ENCODE results near the gene AMN.
"Not testable (repeated sequence)": the region's sequence is repeated elsewhere in the genome, so short reads cannot be mapped to it uniquely, and the experiment has no call there.

AMN gene

DNA sequence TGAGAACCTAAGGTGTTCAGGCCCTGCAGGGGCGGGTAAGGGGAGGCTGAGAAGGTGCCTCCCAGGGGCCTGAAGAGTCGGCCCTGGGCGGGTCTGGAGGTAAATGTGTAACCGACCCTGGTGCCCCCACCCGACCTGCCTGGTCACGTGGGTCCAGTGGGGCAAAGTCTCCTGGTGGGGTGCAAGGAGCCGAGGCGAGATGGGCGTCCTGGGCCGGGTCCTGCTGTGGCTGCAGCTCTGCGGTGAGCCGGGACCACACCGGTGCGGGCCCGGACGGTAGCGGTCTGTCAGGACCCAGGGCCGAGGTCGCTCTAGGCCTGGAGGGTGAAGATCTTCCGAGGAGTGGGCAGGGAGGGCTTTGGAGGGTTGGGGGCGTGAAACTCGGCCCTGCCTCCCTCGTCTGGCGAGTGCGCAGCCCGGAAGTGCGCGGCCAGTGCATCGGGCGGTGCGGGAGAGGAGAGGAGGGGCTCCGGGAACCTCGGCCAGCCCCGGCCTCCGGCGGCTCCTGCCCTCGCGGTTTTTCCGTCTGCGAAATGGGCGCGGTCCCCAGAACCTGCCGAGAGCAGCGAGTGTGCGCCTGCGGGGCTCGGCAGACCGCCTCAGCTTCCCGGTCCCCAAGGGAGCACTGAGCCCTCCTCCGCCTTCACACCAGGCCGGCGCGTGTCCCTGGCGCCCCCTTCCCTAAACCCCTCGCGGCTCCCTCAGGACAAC is at the start of gene AMN:
Gene AMN (plus strand): TSS at position 174 of the 711 bp plus-strand sequence. CDS start 26 bp downstream, at position 200.
- ATAC-seq: peak; percentile 12
- DNase-seq: peak; percentile 39

DNA sequence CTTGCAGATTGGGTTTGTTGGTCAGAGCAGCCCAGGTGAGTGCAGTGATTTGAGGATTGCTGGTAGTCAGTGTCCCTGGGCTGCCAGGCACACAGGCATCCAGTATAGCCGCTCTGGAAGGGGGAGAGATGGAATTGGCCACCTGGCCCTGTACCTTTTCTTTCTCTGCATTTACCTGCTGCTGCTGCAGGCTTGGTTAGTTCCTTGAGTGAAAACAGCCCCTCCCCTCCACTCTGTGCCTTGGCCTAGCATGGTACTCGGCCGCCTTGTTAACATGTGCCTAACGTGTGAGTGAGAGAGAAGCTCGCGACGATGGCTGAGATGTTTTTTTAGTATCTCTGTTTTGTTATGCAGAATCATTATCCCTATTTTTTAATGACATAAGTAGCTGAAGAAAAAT is 49.3 kb upstream of the AMN start:
- DNase-seq (no peak), ATAC-seq (no peak)

DNA sequence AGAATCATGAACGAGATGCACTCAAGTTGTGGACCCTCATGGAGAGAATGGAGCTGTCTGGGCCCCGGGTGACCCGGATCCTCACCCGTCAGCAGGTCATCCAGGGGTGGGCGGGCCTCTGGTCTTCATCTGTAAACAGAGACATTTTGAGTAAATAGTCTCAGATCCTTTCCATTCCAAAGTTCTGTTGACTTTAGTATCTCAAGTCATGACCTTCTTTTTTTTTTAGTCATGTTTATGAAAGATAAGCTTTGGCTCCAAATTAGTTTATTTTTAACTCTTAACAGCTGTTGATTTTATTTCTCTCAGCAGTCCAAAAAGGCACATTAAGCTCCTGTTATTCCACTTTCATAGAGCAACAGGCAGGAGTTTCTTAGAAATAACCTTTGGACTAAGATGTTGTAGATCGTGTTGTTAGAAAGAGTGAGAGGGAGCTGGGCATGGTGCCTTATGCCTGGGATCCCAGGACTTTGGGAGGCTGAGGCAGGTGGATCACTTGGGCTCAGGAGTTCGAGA is 48.9 kb upstream of the AMN start:
- ATAC-seq (no peak), DNase-seq (no peak)

DNA sequence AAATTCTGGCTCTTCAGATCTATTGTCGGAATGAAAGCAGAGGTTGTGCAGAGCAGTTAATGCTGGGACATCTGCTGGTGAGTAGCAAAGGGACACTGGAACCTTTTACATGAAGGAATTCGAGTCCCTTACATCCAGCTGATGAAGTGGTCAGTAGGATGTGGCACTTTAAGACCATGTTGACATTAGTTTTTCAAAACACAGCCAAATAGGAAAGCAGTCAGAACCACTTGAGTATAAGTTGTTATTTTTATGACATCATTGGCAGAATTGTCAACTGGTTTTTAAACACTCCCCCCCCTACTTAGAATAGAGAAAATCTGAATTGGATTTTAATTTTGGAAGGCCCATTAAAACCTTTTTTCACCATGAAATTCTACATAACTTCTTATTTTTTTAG is 46.8 kb upstream of the AMN start:
- no peak for ATAC-seq
- DNase-seq: no peak

DNA sequence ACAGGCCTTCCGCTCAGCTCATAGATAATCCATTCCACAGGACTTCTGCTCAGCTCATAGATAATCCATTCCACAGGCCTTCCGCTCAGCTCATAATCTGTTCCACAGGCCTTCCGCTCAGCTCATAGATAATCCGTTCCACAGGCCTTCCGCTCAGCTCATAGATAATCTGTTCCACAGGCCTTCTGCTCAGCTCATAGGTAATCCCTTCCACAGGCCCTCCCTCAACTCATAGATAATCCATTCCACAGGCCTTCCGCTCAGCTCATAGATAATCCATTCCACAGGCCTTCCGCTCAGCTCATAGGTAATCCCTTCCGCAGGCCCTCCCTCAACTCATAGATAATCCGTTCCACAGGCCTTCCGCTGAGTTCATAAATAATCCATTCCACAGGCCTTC is 45.0 kb upstream of the AMN start:
- not testable (repeated sequence) for ATAC-seq, DNase-seq

DNA sequence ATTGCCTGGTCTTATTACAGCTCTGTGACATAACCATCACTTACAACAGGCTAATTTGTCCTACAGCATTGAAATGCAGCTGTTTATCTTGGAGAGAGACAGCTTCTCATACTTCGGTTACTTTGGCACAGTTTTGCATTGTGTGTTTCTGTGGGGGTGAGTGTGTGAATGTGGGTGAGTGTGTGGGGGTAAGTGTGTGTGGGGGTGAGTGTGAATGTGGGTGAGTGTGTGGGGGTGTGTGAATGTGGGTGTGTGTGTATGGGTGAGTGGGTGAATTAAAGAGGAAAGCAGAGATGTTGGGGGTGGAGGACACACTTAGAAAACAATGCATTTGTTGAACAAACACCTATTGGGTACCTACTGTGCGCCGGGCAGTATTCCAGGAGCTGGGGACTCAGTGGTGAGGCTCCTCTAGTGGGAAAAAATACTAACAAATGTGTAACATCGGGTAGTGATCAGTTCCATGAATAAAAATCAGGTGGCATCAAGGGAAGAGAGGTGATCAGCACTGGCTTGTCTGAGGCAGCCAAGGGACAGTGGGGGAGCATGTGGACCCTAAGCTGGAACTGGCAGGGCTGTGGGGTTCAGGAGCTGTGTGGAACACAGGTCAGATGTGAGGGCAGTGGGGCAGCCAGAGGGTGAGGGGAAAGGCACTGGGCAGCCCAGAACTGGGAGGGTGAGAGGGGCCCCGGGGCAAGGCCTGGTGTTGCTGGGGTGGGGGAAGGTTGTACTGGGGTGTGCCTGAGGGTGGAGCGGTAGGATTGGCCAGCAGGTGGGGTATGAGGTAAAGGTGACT is 44.1 kb upstream of the AMN start:
- peak; percentile 16 for ATAC-seq

DNA sequence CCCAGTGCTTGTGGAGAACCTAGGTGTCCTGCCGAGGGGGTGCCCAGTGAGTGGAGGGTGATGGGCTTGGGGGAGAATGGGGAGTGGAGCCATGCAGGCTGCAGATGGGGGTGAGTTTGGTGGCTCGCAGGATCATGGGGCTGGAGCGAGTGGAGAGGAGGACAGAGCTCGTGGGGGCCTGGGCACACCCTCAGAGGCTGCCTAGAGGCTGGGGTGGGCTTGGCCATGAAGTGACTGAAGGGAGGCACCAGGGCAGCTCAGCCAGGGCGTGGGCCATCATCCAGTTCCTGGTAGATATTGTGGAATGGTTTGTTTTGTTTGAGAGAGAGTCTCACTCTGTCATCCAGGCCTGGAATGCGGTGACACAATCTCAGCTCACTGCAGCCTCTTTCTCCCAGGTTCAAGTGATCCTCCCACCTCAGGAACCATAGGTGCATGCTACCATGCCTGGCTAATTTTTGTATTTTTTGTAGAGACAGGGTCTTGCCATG is 43.4 kb upstream of the AMN start:
- no peak for ATAC-seq
- DNase-seq: no peak

More for the DNA sequence above, 44.1 kb upstream of the AMN start:
- no peak for DNase-seq

DNA sequence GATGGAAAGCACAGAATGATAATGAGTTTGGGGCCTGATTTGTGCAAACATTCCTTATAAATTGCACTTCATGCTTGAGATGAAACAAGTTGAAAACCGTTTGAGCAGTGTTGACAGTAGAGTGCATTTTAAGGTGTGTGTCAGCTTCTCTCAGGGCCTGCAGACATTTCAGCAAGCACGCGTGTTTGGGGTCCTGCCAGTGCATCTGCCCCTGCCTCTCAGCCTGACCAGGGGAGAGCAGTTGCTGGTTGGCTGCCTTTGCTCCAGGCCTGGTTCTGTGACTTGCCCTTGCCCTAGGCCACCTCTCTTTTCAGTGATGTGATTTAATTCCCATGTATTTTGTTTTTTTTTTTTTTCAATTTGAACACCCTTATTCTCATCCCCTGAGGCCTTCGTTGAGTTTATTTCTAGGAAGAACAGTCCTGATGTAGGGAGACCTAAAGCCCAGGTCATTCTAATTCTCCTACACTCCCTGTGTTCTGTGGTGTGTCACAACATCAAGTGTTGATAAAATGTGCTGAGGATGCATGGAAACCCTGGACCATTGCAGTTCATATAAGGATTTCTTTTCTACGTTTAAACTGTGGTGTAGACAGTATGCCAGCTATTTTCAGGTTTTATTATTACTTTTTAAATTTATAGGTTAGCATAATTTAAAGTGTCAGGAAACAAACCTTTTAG is 40.1 kb upstream of the AMN start:
- no peak for ATAC-seq
- no peak for DNase-seq

DNA sequence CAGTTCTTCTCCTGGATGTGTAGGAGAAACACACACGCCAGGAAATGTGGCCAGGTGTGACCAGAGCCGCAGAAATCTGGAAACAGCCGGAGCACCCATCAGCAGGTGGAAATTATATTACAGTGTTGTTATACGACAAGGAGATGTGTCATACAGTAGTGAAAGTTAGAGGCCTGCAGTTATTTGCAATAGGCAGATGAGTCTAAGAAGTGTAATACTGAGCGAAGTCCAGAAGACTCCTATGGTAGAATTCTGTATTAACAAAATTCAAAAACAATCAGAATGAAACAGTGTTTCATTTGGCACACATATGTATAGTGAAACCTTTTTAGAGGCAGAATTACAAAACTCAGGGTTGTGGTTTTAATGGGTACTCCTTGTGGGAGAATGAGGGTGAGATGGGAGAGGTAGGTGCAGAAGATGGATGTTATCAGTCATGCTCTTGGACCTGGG is 39.3 kb upstream of the AMN start:
- DNase-seq (no peak), ATAC-seq (peak; percentile 82)

DNA sequence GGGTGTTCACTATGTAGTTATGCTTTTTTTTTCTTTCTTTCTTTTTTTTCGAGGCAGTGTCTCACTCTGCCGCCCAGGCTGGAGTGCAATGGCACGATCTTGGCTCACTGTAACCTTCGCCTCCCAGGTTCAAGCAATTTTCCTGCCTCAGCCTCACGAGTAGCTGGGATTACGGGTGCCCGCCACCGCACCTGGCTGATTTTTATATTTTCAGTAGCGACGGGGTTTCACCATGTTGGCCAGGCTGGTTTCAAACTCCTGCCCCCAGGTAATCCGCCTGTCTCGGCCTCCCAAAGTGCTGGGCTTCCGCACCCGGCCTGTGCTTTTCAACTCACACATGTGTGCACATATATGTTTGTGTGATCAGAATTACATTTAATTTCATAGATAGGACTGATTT is 38.9 kb upstream of the AMN start:
- ATAC-seq (no peak), DNase-seq (no peak)

DNA sequence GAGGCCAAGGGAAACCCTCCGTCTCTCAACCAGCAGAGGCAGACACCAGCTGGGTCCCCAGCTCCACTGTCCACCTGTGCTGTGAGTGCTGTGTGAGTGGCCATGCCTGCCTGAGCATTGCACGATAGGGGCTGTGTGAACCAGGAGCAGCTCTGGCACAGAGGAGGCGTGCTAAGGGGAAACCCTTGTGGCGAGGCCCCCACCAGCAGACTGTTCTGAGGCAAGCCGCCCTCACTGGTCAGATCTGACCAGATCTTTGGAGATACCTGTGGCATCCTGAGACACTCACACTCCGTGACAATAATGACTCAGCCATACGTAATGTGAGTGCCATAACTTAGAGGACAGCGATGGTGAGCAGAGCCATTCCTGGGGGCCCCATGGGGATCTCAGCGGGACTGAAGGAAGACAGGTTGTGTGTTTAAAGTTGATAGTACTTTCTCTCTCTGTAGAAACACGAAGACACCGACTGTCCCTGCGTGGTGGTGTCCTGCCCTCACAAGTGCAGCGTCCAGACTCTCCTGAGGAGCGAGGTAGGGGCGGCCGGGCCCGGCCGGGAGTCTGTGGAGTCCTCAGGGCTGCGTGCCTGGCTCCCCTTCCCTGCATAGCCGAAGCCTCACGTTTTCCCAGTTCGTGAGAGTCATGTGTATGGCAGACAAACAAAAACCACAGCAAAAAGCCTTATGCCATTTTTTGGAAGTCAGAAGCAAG is 36.6 kb upstream of the AMN start:
- no peak for ATAC-seq
- no peak for DNase-seq

DNA sequence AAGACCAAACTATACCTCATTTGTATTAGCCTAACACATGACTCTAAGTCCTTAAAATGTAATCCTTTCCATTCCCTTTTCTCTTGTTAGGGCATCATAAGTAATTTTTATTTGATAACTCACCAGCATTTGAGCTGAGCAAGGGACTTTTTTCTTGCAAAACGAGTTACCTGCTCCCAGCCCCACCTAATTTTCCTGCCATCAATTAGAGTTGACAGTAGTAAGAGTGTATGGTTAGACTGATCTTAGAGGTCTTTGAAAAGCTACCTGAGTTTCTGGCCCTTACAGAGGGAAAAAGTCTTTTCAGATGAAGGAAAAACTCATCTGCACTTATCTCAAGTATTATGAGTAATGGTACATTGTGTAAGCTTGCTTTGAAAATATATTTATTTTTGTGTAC is 33.7 kb upstream of the AMN start:
- no peak for DNase-seq
- ATAC-seq: no peak

DNA sequence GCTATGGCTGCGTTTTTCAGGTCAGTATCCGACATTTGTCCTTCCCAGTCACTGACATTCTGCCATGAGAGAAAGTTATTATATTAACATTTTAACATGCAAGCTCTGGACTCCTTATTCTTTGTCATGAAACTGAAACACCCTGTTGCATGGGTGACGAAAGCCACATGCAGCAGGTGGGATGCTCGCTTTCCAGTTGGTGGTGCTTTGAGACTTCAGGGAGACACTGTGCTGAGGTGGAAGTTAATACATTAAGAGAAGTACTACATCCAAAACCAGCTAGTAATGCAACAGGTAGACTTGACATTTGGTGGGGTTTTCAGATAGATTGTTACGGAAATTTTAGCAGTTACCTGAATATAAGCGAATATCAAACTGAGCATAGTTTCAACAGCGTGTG is 32.8 kb upstream of the AMN start:
- ATAC-seq (no peak), DNase-seq (no peak)

DNA sequence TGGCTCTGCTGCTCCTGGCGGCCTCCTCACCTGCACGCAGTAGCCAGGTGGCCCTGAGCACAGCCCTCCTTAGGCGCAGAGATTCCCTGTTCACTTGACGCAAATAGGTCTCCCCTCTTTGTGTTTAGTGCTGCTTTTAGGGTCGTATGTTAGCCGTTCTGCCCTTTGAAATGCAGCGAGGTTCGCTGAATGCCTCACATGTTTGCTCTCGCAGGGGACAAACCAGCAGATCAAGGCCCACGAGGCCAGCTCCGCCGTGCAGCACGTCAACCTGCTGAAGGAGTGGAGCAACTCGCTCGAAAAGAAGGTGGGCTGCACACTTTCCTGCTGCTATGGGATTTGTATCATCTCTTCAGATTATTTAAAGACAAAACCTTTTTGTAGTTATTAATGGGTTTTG is 31.4 kb upstream of the AMN start:
- DNase-seq: no peak

DNA sequence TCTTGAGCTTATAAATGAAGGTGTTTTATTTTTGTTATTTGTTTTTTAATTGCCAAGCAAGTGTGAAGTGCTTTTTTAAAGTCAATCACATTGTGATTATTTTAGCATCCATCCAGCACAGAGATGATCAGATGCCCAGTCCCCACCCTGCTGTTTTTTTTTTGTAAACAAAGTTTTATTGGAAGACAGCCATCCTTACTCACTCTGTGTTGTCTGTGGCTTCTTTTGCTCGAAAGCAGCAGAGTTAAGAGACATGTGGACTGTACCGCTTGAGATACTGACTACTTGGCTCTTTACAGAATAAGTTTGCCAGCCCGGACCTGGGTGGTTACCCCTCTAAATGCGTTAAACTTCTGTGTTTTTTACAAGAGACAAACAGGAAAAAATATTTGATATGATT is 30.9 kb upstream of the AMN start:
- ATAC-seq (no peak), DNase-seq (no peak)

More for the DNA sequence above, 31.4 kb upstream of the AMN start:
- ATAC-seq: no peak

DNA sequence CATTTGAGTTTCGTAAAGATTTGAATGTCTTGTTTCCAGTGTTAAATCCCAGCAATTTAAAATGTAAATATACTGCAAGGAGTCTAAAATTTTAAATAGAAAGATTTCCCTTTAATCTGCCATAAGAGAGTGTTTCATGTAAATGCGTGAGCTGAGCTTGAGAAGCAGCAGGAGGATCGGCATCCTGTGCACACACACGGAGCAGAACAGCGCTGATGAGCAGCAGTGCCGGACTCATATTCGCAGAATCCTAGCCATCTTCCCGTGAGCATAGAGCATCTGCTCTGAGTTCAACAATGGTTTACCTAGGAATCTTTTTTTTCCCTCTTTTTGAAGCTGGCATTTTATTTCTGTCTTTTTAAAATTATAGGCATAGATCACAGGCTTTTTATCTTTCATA is 29.8 kb upstream of the AMN start:
- no peak for ATAC-seq
- DNase-seq: no peak

DNA sequence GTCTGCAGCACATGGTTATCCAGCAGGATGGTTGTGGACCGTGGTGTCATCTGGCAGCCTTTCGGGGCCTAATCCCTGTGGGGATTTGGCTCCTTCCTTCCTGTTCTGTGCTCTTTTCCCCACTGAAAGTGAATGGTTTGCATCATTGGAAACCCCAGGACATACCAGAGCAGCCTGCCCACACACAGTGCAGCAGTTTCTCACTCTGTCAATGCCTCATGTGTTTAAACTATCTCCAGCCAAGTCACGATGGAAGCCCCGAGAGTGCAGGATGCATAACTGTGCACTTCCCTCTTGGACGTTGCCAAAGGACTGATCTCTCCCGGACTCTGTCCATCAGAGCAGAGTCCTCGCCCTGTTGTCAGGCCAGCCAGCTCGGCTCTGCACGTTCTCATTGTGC is 29.0 kb upstream of the AMN start:
- ATAC-seq: no peak
- no peak for DNase-seq

DNA sequence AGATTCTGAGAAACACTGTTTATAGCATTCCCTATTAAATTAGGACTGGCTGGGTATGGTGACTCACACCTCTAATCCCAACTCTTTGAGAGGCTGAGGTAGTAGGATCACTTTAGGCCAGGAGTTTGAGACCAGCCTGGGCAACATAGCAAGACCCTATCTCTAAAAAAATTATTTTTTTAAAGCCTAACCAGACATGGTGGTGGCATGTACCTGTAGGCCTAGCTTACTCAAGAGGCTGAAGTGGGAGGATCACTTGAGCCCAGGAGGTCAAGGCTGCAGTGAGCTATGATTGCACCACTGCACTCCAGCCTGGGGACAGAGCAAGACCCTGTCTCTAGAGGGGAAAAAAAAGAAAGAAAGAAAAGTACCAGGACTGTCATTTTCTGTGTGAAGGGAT is 25.7 kb upstream of the AMN start:
- DNase-seq, ATAC-seq: not testable (repeated sequence)

DNA sequence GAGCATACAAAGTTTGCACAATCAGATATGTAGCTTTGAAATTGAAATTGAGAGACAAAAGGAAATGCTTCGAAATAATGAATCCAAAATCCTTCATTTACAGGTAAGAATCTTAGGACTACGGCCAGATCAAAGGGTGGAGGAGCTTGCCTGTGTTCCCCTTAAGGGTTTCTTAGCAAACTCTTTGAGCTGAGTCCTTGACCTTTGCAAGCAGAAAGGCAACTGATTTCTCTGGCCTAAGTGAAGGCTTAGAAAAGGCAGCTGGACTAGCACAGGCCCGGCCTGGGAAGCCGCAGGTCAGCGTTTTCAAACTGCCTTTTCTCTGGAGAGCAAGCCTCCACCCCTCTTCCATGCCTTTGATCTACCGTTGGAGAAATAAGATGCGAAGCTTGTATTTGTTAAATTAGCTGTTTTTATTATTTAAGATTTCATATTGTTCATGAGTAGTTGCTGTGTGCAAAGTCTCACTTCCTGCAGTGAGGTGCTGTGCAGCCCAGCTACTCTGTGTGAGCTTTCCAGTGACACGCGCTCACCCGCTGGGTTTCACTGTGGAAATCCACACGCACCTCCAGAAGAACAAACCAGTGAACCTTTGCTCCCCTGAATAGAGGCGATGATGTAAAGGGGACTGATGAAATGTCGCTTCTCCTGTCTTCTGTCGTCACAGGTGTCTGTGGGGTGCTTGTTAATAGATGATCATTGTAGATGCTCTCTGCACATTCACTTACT is 25.0 kb upstream of the AMN start:
- ATAC-seq (no peak), DNase-seq (no peak)

DNA sequence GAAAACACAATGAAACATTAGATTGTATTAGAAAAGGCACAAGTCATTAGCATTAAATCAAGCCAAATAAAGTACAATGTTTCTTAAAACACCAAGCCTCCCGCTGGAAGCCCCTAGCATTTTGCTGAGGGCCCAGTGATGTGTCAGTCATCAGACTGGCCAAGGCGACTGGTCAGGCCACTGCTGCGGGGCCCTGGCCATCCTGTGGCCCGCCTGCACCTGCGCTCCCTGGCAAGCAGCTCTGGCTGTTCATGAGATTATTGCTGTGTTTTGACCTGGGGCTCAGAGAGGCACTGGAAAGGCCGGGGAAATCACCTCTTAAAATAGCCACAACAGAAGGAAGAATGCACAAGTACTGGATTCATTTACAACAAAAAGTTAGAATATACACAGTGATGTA is 24.2 kb upstream of the AMN start:
- ATAC-seq: no peak
- no peak for DNase-seq

DNA sequence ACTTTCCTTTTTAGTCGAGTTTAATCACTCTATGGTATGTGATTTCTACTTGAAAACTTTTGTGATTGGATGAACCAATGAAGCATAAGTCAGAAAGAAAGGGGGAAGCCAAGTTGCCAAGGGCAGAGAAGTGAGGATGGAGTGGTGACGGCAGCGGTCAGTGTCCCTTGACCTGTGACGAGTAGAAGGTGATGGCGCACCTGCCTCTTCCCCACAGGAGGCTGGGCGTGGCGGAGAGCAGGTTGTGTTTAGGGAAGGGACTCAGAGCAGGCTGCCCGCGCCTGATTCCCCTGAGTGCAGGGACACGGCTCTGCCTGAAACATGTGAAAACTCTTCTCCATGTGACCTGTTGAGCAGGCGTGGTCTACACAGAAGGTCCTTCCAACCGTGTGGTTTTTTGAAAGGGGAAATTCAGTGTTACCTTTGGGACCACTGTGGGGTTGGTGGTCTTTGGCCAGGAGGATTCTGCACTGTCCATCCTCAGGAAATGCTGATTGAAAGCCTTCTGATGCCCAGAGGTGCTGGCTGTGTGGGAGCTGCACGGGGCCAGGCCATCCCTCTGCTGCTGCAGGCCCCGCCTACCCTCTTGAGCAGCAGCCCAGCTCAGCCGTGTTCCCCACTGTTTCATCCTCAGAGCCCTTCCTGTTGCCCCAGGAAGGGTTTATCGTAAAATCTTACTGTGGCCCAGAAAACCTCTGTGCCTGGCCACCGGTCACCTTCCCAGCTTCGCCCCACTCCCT is 23.5 kb upstream of the AMN start:
- no peak for DNase-seq
- ATAC-seq: peak; percentile 22
